K562 (cell line): ENCODE measurements around the gene PSMA7. TPM values are rescaled to one million over a fixed set of nuclear protein-coding genes. Genes with fewer than 3 reads are reported as not detected.

Source experiments
- ATF7 ChIP-seq: fragments of 450-650 bp; IDR thresholded peaks from 2 replicates; pipeline ENCODE4 v1.7.1; 2014; ENCODE audit warnings: mild to moderate bottlenecking, moderate library complexity
- DPF2 ChIP-seq: fragments of 450-650 bp; IDR thresholded peaks from 2 replicates; pipeline ENCODE4 v1.6.1; 2016
- GTF2A2 ChIP-seq: IDR thresholded peaks from 2 replicates; pipeline ENCODE4 v1.6.1; 2016; ENCODE audit warnings: mild to moderate bottlenecking, missing genetic modification characterization, missing compliant biosample characterization
- HDAC2 ChIP-seq: fragments of 450-650 bp; IDR thresholded peaks from 2 replicates; pipeline ENCODE4 v1.6.1; 2016; ENCODE audit warnings: mild to moderate bottlenecking
- HDAC3 ChIP-seq: fragments of 450-650 bp; IDR thresholded peaks from 2 replicates; pipeline ENCODE4 v1.6.1; 2018; ENCODE audit warnings: borderline replicate concordance, mild to moderate bottlenecking, moderate library complexity; ENCODE audit not compliant: partially characterized antibody
- RAD21 ChIP-seq, 2 experiments: fragments of 250-450 bp in 1 of 2; fragments of 450-650 bp in 1 of 2; sonication (Bioruptor Pico) in 1 of 2; formaldehyde crosslinking in 1 of 2; IDR thresholded peaks in 1 of 2; conservative IDR thresholded peaks in 1 of 2; 2 replicates each; pipeline versions ENCODE4 v1.4.0 to v1.8.0; 2020 to 2022; ENCODE audit warnings: mild to moderate bottlenecking in 2 of 2, moderate library complexity in 1 of 2
- SMAD2 ChIP-seq: fragments of 150-350 bp; IDR thresholded peaks from 2 replicates; pipeline ENCODE4 v1.6.1; 2014; ENCODE audit warnings: low read depth, mild to moderate bottlenecking, low read length
- SMAD3 ChIP-seq: fragments of 450-650 bp; formaldehyde crosslinking; conservative IDR thresholded peaks from 2 replicates; pipeline ENCODE4 v1.4.0; 2020; ENCODE audit warnings: mild to moderate bottlenecking
- SRSF1 ChIP-seq: fragments of 200-400 bp; formaldehyde crosslinking; IDR thresholded peaks from 2 replicates; pipeline ENCODE4 v1.6.1; 2017; ENCODE audit warnings: mild to moderate bottlenecking, low read depth, low read length, moderate library complexity
- TFAM ChIP-seq: fragments of 250-450 bp; sonication (Bioruptor Pico); conservative IDR thresholded peaks from 2 replicates; pipeline ENCODE4 v1.5.0; 2021; ENCODE audit warnings: mild to moderate bottlenecking, moderate library complexity
- YBX1 ChIP-seq: fragments of 450-650 bp; IDR thresholded peaks from 2 replicates; pipeline ENCODE4 v1.7.1; 2016; ENCODE audit warnings: mild to moderate bottlenecking
- ZNF354B ChIP-seq: fragments of 250-450 bp; sonication (Bioruptor Pico); IDR thresholded peaks from 2 replicates; pipeline ENCODE4 v1.4.0; 2020
- polyA plus RNA-seq, 8 experiments: library from polyadenylated mRNA; depleted of rRNA in 4 of 8; stranded (reverse) in 5 of 8; unstranded in 3 of 8; fragments of >200 nt; fragmentation: Nextera tagmentation in 2 of 8; fragmentation: Illumina TruSeq in 1 of 8; extraction: Ambion mirVana in 2 of 8; extraction: Trizol in 1 of 8; gene quantifications; 2 replicates each; pipeline versions ENCODE4 v1.2.1 to v1.2.3, GENCODE V29; 2011 to 2014; ENCODE audit warnings: inconsistent platforms in 1 of 8, missing spikeins in 1 of 8
- total RNA-seq, 7 experiments: library from RNA; depleted of rRNA in 6 of 7; stranded (reverse); fragments of >200 nt in 6 of 7; fragmentation: Illumina TruSeq in 2 of 7; extraction: Trizol in 2 of 7; gene quantifications; 2 replicates each; pipeline versions ENCODE4 v1.2.1 to v1.2.3, GENCODE V29; 2011 to 2021; ENCODE audit warnings: low replicate concordance in 1 of 7
- TF ChIP-seq, protein P1 (sequence below): fragments of 150-350 bp; conservative IDR thresholded peaks from 2 replicates; pipeline ENCODE4 v1.6.1; 2014; ENCODE audit warnings: low read length
- TF ChIP-seq, protein P2 (sequence below): conservative IDR thresholded peaks from 2 replicates; pipeline ENCODE4 v1.6.1; 2011; ENCODE audit warnings: low read depth, mild to moderate bottlenecking, low read length; ENCODE audit not compliant: control insufficient read depth
- TF ChIP-seq, protein P3 (sequence below): fragments of 450-650 bp; IDR thresholded peaks from 2 replicates; pipeline ENCODE4 v1.6.1; 2016

Gene PSMA7
- total and polyA plus RNA-seq, 9 of the 15 experiments (the other 6 are each of a cell fraction or from before 2014, with no cell fraction given) = 257 to 510 (median 393) TPM

DNA sequence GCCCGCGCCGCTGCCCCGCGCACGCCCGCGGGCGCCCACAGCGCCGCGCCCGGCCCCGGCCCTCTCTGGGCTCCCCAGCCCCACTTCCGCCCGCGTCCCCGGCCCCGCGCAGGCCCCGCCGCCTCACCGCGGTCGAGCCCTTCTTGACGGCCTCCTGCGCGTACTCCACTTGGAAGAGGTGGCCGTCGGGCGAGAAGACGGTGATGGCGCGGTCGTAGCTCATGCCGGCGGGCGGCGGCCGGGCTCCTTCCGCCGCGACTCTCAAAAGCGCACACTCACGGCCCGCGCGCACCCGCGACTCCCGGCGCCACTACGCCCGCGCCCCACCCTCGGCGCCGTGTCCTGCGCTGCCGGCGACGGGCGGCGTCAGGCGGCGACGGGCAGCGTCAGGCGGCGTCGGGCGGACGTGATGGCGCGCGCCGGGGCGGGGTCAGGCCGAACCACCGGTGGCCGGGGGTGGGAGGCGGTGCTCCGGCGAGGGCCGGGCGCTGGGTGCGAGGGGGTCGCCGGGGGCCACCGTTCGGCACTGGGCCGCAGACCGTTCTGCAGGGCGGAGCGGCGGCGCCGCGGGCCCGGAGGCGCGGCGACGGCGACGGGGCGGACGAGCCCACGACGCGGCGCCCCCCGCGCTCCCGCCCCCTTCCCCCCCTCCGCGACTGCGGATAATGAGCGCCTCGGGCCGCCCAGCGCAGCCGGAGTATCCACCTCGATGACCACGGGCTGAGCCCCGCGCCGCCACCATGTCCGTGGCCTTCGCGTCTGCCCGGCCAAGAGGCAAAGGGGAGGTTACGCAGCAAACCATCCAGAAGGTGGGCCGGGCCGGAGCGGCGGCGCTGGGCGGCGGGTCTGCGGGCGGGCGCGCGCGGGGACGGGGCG, at the start of gene PSMA7, which contains the start of gene SS18L1 (continued):
- TF ChIP-seq TFAM (CRISPR knock-in tag) = no peak
- TF ChIP-seq HDAC2 = no peak
- TF ChIP-seq SRSF1 = no peak
- TF ChIP-seq, protein P1, sequence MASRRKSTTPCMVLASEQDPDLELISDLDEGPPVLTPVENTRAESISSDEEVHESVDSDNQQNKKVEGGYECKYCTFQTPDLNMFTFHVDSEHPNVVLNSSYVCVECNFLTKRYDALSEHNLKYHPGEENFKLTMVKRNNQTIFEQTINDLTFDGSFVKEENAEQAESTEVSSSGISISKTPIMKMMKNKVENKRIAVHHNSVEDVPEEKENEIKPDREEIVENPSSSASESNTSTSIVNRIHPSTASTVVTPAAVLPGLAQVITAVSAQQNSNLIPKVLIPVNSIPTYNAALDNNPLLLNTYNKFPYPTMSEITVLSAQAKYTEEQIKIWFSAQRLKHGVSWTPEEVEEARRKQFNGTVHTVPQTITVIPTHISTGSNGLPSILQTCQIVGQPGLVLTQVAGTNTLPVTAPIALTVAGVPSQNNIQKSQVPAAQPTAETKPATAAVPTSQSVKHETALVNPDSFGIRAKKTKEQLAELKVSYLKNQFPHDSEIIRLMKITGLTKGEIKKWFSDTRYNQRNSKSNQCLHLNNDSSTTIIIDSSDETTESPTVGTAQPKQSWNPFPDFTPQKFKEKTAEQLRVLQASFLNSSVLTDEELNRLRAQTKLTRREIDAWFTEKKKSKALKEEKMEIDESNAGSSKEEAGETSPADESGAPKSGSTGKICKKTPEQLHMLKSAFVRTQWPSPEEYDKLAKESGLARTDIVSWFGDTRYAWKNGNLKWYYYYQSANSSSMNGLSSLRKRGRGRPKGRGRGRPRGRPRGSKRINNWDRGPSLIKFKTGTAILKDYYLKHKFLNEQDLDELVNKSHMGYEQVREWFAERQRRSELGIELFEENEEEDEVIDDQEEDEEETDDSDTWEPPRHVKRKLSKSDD = no peak
- TF ChIP-seq, protein P2, sequence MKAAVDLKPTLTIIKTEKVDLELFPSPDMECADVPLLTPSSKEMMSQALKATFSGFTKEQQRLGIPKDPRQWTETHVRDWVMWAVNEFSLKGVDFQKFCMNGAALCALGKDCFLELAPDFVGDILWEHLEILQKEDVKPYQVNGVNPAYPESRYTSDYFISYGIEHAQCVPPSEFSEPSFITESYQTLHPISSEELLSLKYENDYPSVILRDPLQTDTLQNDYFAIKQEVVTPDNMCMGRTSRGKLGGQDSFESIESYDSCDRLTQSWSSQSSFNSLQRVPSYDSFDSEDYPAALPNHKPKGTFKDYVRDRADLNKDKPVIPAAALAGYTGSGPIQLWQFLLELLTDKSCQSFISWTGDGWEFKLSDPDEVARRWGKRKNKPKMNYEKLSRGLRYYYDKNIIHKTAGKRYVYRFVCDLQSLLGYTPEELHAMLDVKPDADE = no peak
- peak; percentile 91; the same call in 1 of the 2 replicates for TF ChIP-seq ATF7
- no peak for TF ChIP-seq HDAC3
- TF ChIP-seq, protein P3, sequence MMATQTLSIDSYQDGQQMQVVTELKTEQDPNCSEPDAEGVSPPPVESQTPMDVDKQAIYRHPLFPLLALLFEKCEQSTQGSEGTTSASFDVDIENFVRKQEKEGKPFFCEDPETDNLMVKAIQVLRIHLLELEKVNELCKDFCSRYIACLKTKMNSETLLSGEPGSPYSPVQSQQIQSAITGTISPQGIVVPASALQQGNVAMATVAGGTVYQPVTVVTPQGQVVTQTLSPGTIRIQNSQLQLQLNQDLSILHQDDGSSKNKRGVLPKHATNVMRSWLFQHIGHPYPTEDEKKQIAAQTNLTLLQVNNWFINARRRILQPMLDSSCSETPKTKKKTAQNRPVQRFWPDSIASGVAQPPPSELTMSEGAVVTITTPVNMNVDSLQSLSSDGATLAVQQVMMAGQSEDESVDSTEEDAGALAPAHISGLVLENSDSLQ = no peak
- TF ChIP-seq YBX1 = no peak
- no peak for TF ChIP-seq SMAD2
- TF ChIP-seq GTF2A2 = no peak
- no peak for TF ChIP-seq RAD21 (CRISPR knock-in tag; conservative IDR thresholded peaks at IDR 0.05 in 1 of 2, IDR thresholded peaks at IDR 0.05 in 1 of 2)
- no peak for TF ChIP-seq DPF2
- no peak for TF ChIP-seq ZNF354B (CRISPR knock-in tag)
- TF ChIP-seq SMAD3 (CRISPR knock-in tag) = no peak
